Gastrocnemius medialis (tissue), 4 donors: ENCODE results near the gene SHC2. TPM values are rescaled to one million over a fixed set of nuclear protein-coding genes. Genes with fewer than 3 reads are reported as not detected.
A peak's percentile ranks its signal among the peaks of the same experiment; 100 is the strongest.

Experiments
- ATAC-seq, 2 donors: fragments of 150-250 bp; one replicate each; pipeline ENCODE4 v1.9.1; 2016
- DNase-seq, 2 donors: peaks; one replicate each; pipeline ENCODE4 v3.0.0-alpha.2; 2019
- H3K27ac ChIP-seq, 4 donors: fragments of 200-600 bp; sonication (generic); 1 replicate in 1 of 4; 2 replicates in 3 of 4; pipeline ENCODE4 v1.5.1; 2016 to 2018; ENCODE audit warnings: mild to moderate bottlenecking in 2 of 4, moderate library complexity in 1 of 4
- H3K27me3 ChIP-seq, 3 donors: fragments of 200-600 bp; sonication (generic) in 2 of 3; 1 replicate in 1 of 3; 2 replicates in 2 of 3; pipeline versions ENCODE4 v1.5.1 to v1.6.0; 2016 to 2019; ENCODE audit warnings: mild to moderate bottlenecking in 1 of 3, moderate library complexity in 1 of 3
- H3K36me3 ChIP-seq, 2 donors: fragments of 200-600 bp; sonication (generic) in 1 of 2; one replicate each; pipeline ENCODE4 v1.5.1; 2017 to 2018
- H3K4me1 ChIP-seq, 2 donors: fragments of 200-600 bp; sonication (generic) in 1 of 2; one replicate each; pipeline ENCODE4 v1.5.1; 2016 to 2017; ENCODE audit warnings: mild to moderate bottlenecking in 2 of 2
- H3K4me3 ChIP-seq, 4 donors: fragments of 200-600 bp; sonication (generic) in 3 of 4; 1 replicate in 1 of 4; 2 replicates in 3 of 4; pipeline ENCODE4 v1.5.1; 2016 to 2019; ENCODE audit warnings: mild to moderate bottlenecking in 2 of 4
- H3K9me3 ChIP-seq, 3 donors: fragments of 200-600 bp; sonication (generic) in 2 of 3; 1 replicate in 1 of 3; 2 replicates in 2 of 3; pipeline ENCODE4 v1.5.1; 2016 to 2019
- CTCF ChIP-seq, 5 experiments: fragments of 450-650 bp in 3 of 5; fragments of 200-600 bp in 2 of 5; sonication (generic) in 2 of 5; IDR thresholded peaks in 4 of 5; conservative IDR thresholded peaks in 1 of 5; 1 replicate in 4 of 5; 2 replicates in 1 of 5; pipeline ENCODE4 v1.5.1; 2016 to 2019; ENCODE audit warnings: antibody characterized with exemption in 5 of 5, mild to moderate bottlenecking in 3 of 5, moderate library complexity in 3 of 5
- POLR2A ChIP-seq, 2 donors: fragments of 450-650 bp; IDR thresholded peaks; one replicate each; pipeline ENCODE4 v1.6.1; 2017; ENCODE audit warnings: antibody characterized with exemption in 2 of 2, mild to moderate bottlenecking in 2 of 2, moderate library complexity in 2 of 2
- in situ Hi-C, 4 donors: fragments of 200-750 bp; cut with MboI; loops; one replicate each; pipeline versions ENCODE4 v1.15.0 to v1.8.0; 2017; ENCODE audit warnings: low sequenced_read_pairs in 4 of 4
- intact Hi-C: fragments of 100-400 bp; cut with DNase I; formaldehyde crosslinking; loops from one replicate; pipeline ENCODE4 v1.15.1; 2023; ENCODE audit warnings: low total_unique reads
- total RNA-seq, 4 donors: library from RNA; depleted of rRNA; stranded (reverse); fragments of >200 nt; gene quantifications; one replicate each; pipeline versions ENCODE4 v1.1.0 to v1.2.3, GENCODE V29; 2016

The SHC2 gene
- total RNA-seq, 4 donors from 2014 or later = 2.1 to 6.2 (median 4.5) TPM

GRCh38 chr19:478976-479375, 18.1 kb upstream of the SHC2 start:
- Histone ChIP-seq H3K4me1 (peaks cover 0 to 3% of the 10 kb centered on the region in 2 donors), H3K4me3 (no peak overlapping the region), H3K27me3 (peaks cover 0 to 3% (median 0%) of the 10 kb centered on the region in 3 donors), H3K27ac (no peak overlapping the region), H3K9me3 (no peaks in the 10 kb centered on the region), H3K36me3 (no peaks in the 10 kb centered on the region)
- intact Hi-C loops = no loop called here
- DNase-seq (no peak), ATAC-seq (no peak)
- in situ Hi-C loops = no loop called here
- TF ChIP-seq POLR2A (IDR thresholded peaks at IDR 0.05) (no peak), CTCF (IDR thresholded peaks at IDR 0.05 in 4 of 5, conservative IDR thresholded peaks at IDR 0.05 in 1 of 5) (no peak)

DNA sequence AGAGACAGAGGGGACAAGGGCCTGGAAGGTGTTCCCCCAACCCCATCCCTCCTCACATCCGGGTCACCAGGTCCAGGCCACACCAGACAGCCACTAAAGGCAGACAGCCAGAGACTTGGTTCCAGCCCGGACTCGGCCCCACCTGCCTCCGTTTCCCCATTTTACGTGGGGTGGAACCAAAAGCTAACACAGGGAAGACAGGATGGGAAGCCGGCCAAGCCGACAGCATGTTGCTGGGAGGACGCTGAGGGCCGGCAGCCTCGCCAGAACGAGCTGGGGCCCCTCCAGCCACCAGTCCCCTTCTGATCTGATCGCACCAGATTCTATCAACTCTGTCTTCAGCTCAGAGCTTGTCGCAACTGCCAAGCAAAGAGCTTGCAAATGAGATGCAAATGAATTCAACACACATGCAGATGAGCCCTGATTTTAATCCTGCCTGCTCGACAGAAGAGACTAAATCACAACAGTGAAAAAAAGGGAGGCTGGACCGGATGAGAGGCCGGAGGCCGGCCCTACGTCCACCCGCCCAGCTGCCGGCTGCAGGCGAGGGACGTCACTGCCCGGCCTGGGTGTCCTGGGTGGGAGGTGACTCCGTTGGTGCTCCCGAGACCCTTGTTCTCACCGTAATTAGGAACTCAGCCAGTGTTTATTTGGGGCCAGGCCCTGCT, 17.5 kb upstream of the SHC2 start:
- intact Hi-C loops (no loop called here), in situ Hi-C loops (no loop called here)
- Histone ChIP-seq H3K4me1 (peaks cover 0 to 3% of the 10 kb centered on the region in 2 donors), H3K9me3 (no peaks in the 10 kb centered on the region), H3K27me3 (peaks cover 0 to 3% (median 0%) of the 10 kb centered on the region in 3 donors), H3K36me3 (no peaks in the 10 kb centered on the region), H3K27ac (no peak overlapping the region), H3K4me3 (no peak overlapping the region)
- DNase-seq (no peak), ATAC-seq (no peak)
- TF ChIP-seq POLR2A (IDR thresholded peaks at IDR 0.05) (no peak), CTCF (IDR thresholded peaks at IDR 0.05 in 4 of 5, conservative IDR thresholded peaks at IDR 0.05 in 1 of 5) (no peak)

DNA sequence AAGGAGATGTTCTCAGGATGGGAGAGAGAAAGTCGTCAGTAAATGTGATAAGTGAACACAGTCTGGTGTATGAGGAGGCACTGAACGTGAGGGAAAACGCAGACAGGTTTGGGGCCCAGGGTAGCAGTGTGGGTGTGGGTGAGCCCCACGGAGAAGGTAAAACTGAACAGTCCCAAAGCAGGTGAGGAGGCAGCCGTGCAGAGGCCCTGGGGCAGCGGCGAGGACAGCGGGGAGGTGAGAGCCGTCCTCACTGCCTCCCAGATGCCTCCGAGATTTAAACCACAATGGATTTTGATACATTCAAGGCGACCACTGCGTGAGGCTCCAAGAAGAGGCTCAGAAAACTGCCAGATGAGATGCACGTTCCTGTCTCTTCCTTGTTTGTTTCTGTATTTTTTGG, 14.5 kb upstream of the SHC2 start:
- H3K4me3 ChIP-seq = no peak overlapping the region
- H3K4me1 ChIP-seq = peaks cover 0 to 3% of the 10 kb centered on the region in 2 donors
- in situ Hi-C loops (no loop called here), intact Hi-C loops (no loop called here)
- H3K27ac ChIP-seq = peak overlapping the region in 3 of 4 donors; percentile 61 to 81 (median 79)
- H3K9me3 ChIP-seq = no peaks in the 10 kb centered on the region
- H3K36me3 ChIP-seq = no peaks in the 10 kb centered on the region
- no peak for DNase-seq
- no peak for TF ChIP-seq POLR2A (IDR thresholded peaks at IDR 0.05)
- TF ChIP-seq CTCF (IDR thresholded peaks at IDR 0.05 in 4 of 5, conservative IDR thresholded peaks at IDR 0.05 in 1 of 5) = no peak
- peaks cover 0 to 3% (median 0%) of the 10 kb centered on the region in 3 donors for H3K27me3 ChIP-seq
- peak in 1 of 2 donors; percentile 14 for ATAC-seq

DNA sequence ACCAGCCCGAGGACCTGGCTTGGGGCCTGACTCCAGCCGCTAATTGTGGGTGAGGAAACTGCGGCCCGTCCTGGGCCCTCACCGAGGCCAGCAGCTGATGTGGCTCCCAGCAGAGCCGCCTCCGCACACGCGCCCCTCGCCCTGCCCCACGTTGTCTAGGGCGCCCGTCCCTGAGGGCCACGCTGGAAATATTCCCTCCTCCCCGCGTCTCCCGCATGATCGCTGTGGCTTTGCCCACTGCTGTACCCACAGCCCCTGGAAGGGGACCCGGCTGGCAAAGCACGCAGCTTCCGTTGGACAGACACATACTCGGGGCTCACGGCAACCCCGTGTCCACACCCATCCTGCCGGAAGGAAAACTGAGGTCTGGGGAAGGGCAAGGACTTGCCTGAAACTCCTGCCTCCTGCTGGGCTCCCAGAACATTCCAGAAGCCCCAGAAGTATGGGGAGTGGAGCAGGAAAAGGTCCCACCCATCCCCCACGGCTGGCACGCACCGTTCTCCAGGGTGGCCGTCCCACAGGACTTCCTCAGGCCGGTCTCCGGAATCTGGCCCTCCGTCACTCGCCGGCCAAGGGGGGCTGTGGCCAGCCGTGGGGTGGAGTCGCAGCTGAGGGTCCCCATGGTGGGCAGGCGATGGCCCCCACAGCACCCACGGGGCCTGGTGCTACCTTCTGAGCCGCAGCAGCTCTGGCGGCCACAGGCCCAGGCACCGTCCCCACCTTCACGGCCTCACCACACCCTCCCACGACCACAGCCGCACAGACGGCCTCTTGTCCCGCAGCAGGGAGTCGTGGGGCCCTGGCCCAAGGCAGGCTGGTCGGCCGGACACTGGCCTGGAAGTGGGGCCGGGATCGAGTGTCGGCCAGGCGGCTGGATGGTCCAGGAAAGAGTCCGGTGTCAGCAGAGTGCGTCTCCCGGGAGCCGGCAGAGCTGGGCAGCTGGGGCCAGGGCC, 13.6 kb upstream of the SHC2 start:
- H3K4me3 ChIP-seq = peak overlapping the region; percentile 29 to 53 (median 44)
- peak overlapping the region; percentile 56 to 81 (median 70) for H3K27ac ChIP-seq
- no peak for TF ChIP-seq POLR2A (IDR thresholded peaks at IDR 0.05)
- TF ChIP-seq CTCF (IDR thresholded peaks at IDR 0.05 in 4 of 5, conservative IDR thresholded peaks at IDR 0.05 in 1 of 5) = no peak
- intact Hi-C loops = no loop called here
- H3K9me3 ChIP-seq = no peaks in the 10 kb centered on the region
- H3K4me1 ChIP-seq = no peaks in the 10 kb centered on the region
- ATAC-seq = peak; percentile 39 to 79
- in situ Hi-C loops = no loop called here
- H3K36me3 ChIP-seq = no peaks in the 10 kb centered on the region
- H3K27me3 ChIP-seq = peaks cover 0 to 3% (median 0%) of the 10 kb centered on the region in 3 donors
- no peak for DNase-seq
